PC-9 (cell line): ENCODE measurements around the gene ZMYM4. TPM values are rescaled to one million over a fixed set of nuclear protein-coding genes. Genes with fewer than 3 reads are reported as not detected.

ENCODE experiments used
- BruUV-seq: library from RNA; stranded (reverse); fragments of 400-500 nt; replicated peaks from 2 replicates; lab custom pipeline; 2021; lab: Mats Ljungman, UMichigan
- CTCF ChIA-PET: fragments of 300-600 bp; sonication (Branson Sonifier 250); formaldehyde crosslinking; loops from one replicate; lab custom pipeline; 2022; ENCODE audit warnings: antibody characterized with exemption; lab: Charles Lee
- POLR2A ChIA-PET: fragments of 300-600 bp; sonication (Branson Sonifier 250); formaldehyde crosslinking; loops from one replicate; lab custom pipeline; 2022; ENCODE audit warnings: antibody characterized with exemption; ENCODE audit not compliant: unreplicated experiment; lab: Charles Lee
- DNase-seq, 2 experiments: peaks; one replicate each; pipeline versions ENCODE4 v3.0.0 to v3.0.0-alpha.2; 2015 to 2022; ENCODE audit warnings: mixed read lengths in 1 of 2
- H2AFZ ChIP-seq: fragments of 200-600 bp; sonication (generic); 2 replicates; pipeline ENCODE4 v1.8.1; 2017; ENCODE audit warnings: antibody characterized with exemption
- H3F3A ChIP-seq: fragments of 200-600 bp; sonication (generic); 2 replicates; pipeline ENCODE4 v1.8.1; 2017; ENCODE audit warnings: antibody characterized with exemption, mild to moderate bottlenecking, low read depth; ENCODE audit not compliant: insufficient read depth
- H3K27ac ChIP-seq: fragments of 200-600 bp; sonication (generic); 2 replicates; pipeline ENCODE4 v1.6.1; 2016; ENCODE audit warnings: mixed run types
- H3K27me3 ChIP-seq: fragments of 200-600 bp; sonication (generic); 2 replicates; pipeline ENCODE4 v1.6.1; 2016; ENCODE audit warnings: low read depth, mixed run types; ENCODE audit not compliant: insufficient read depth
- H3K36me3 ChIP-seq: fragments of 200-600 bp; sonication (generic); 2 replicates; pipeline ENCODE4 v1.6.1; 2016; ENCODE audit warnings: low read depth, mixed run types
- H3K4me1 ChIP-seq: fragments of 200-600 bp; sonication (generic); replicated peaks from 2 replicates; pipeline ENCODE4 v1.6.1; 2016; ENCODE audit warnings: mixed run types; ENCODE audit not compliant: insufficient read depth
- H3K4me2 ChIP-seq: fragments of 200-600 bp; sonication (generic); 2 replicates; pipeline ENCODE4 v1.6.1; 2017; ENCODE audit warnings: mixed run types
- H3K4me3 ChIP-seq: fragments of 200-600 bp; sonication (generic); 2 replicates; pipeline ENCODE4 v1.6.1; 2016; ENCODE audit warnings: mixed run types
- H3K79me2 ChIP-seq: fragments of 200-600 bp; sonication (generic); 2 replicates; pipeline ENCODE4 v1.6.1; 2017; ENCODE audit warnings: low read depth, mixed run types
- H3K9me2 ChIP-seq: fragments of 200-600 bp; sonication (generic); 2 replicates; pipeline ENCODE4 v1.8.1; 2017; ENCODE audit warnings: mild to moderate bottlenecking; ENCODE audit not compliant: insufficient read depth
- H3K9me3 ChIP-seq: fragments of 200-600 bp; sonication (generic); 2 replicates; pipeline ENCODE4 v1.8.1; 2016; ENCODE audit warnings: low read depth; ENCODE audit not compliant: insufficient read depth
- H4K20me1 ChIP-seq: fragments of 200-600 bp; sonication (generic); 2 replicates; pipeline ENCODE4 v1.8.1; 2017; ENCODE audit not compliant: insufficient read depth
- CTCF ChIP-seq: fragments of 200-600 bp; sonication (generic); conservative IDR thresholded peaks from 2 replicates; pipeline ENCODE4 v1.6.1; 2017; ENCODE audit warnings: mixed run types, antibody characterized with exemption, mild to moderate bottlenecking, moderate library complexity
- EZH2 ChIP-seq: fragments of 200-600 bp; sonication (generic); IDR thresholded peaks from 2 replicates; pipeline ENCODE4 v1.8.0; 2017; ENCODE audit warnings: antibody characterized with exemption, low read depth
- intact Hi-C: fragments of 100-400 bp; cut with micrococcal nuclease; formaldehyde crosslinking; loops from one replicate; pipeline ENCODE4 v1.10.0; 2022; ENCODE audit not compliant: unreplicated experiment
- total RNA-seq: library from RNA; stranded (reverse); gene quantifications from 2 replicates; pipeline ENCODE4 v1.2.3, GENCODE V29; 2021

The ZMYM4 gene
- total RNA-seq, 1 experiment from 2014 or later, result 84.4 TPM

GRCh38 chr1:35269201-35269988 lies 886 bp downstream of the ZMYM4 start:
- no peaks in the 10 kb centered on the region for H3K27me3 ChIP-seq
- peak overlapping the region; percentile 82 for H2AFZ ChIP-seq
- peaks cover 56% of the 10 kb centered on the region for H3K79me2 ChIP-seq
- no peaks in the 10 kb centered on the region for H3K9me3 ChIP-seq
- H3K9me2 ChIP-seq, result no peaks in the 10 kb centered on the region
- DNase-seq, result no peak
- H3K36me3 ChIP-seq, result peaks cover 8% of the 10 kb centered on the region; the same call in 1 of the 2 replicates
- ChIA-PET CTCF (interaction anchor here (0.6 kb wide), 1 partner anchor 13 kb away, joined by 3 read pairs; no protein-coding TSS in a partner anchor), POLR2A (no interaction called here)
- peak overlapping the region; percentile 92 for H3K4me2 ChIP-seq
- H3K4me1 ChIP-seq, result peaks cover 33% of the 10 kb centered on the region
- TF ChIP-seq CTCF (no peak), EZH2 (no peak)
- TSS peak; percentile 40 for BruUV-seq
- H3K27ac ChIP-seq, result peak overlapping the region; percentile 71; the same call in 1 of the 2 replicates
- intact Hi-C loops, result loop anchor here (2.0 kb wide), 1 partner anchor 77 kb away; the partner anchor contains the start of gene SFPQ
- peaks cover 19% of the 10 kb centered on the region for H3F3A ChIP-seq
- peak overlapping the region; percentile 71 for H3K4me3 ChIP-seq
- peaks cover 24% of the 10 kb centered on the region; the same call in 1 of the 2 replicates for H4K20me1 ChIP-seq

- H3K9me2 ChIP-seq, result no peaks in the 10 kb centered on the region
- ChIA-PET POLR2A (no interaction called here), CTCF (no interaction called here)
- no TSS peak for BruUV-seq
- H3K9me3 ChIP-seq, result no peaks in the 10 kb centered on the region
- peak overlapping the region; percentile 71 for H3K4me3 ChIP-seq
- peaks cover 24% of the 10 kb centered on the region; the same call in 1 of the 2 replicates for H4K20me1 ChIP-seq
- peaks cover 27% of the 10 kb centered on the region for H3K4me1 ChIP-seq
- peaks cover 8% of the 10 kb centered on the region; the same call in 1 of the 2 replicates for H3K36me3 ChIP-seq
- H3K79me2 ChIP-seq, result peaks cover 62% of the 10 kb centered on the region
- no peak overlapping the region for H3K27ac ChIP-seq
- H2AFZ ChIP-seq, result no peak overlapping the region
- DNase-seq, result no peak
- no peaks in the 10 kb centered on the region for H3K27me3 ChIP-seq
- H3K4me2 ChIP-seq, result peak overlapping the region; percentile 92
- TF ChIP-seq EZH2 (no peak), CTCF (no peak)
- intact Hi-C loops, result loop anchor here (2.0 kb wide), 1 partner anchor 77 kb away; the partner anchor contains the start of gene SFPQ
- H3F3A ChIP-seq, result peaks cover 14% of the 10 kb centered on the region
Observed at GRCh38 chr1:35269989-35270289, 1.4 kb downstream of the ZMYM4 start.

- no peak overlapping the region for H2AFZ ChIP-seq
- H3K9me3 ChIP-seq, result no peaks in the 10 kb centered on the region
- intact Hi-C loops, result no loop called here
- no peaks in the 10 kb centered on the region for H3K9me2 ChIP-seq
- no TSS peak for BruUV-seq
- peaks cover 8% of the 10 kb centered on the region; the same call in 1 of the 2 replicates for H3K36me3 ChIP-seq
- H4K20me1 ChIP-seq, result peaks cover 31% of the 10 kb centered on the region
- DNase-seq, result no peak
- H3K79me2 ChIP-seq, result peaks cover 71% of the 10 kb centered on the region
- POLR2A ChIA-PET, result no interaction called here
- H3K4me3 ChIP-seq, result no peak overlapping the region
- peak overlapping the region; percentile 92 for H3K4me2 ChIP-seq
- TF ChIP-seq EZH2, result no peak
- H3K27me3 ChIP-seq, result no peaks in the 10 kb centered on the region
- no peak overlapping the region for H3K27ac ChIP-seq
- CTCF ChIA-PET, result no interaction called here
- H3F3A ChIP-seq, result peaks cover 5% of the 10 kb centered on the region; the same call in 1 of the 2 replicates
- peaks cover 19% of the 10 kb centered on the region; the same call in 1 of the 2 replicates for H3K4me1 ChIP-seq
Observed at GRCh38 chr1:35270836-35271235, 2.3 kb downstream of the ZMYM4 start.
